ENCODE results near the gene MTERF4. TPM values are rescaled to one million over a fixed set of nuclear protein-coding genes. Genes with fewer than 3 reads are reported as not detected.

The MTERF4 gene
- total RNA-seq, 2 donors from 2014 or later: 24.6 to 39.4 TPM

- no peak for DNase-seq (ENCODE audit: low spot score)
- no peak for ATAC-seq (ENCODE audit: insufficient number of reproducible peaks, low FRiP score, low read depth)
- H3K27me3 ChIP-seq (replicated peaks; ENCODE audit: insufficient read depth): no peaks in the 10 kb centered on the region
- H3K4me1 ChIP-seq (ENCODE audit: control insufficient read depth in 1 of 2, low read depth in 2 of 2): no peaks in the 10 kb centered on the region
- no peak for TF ChIP-seq CTCF (IDR thresholded peaks at IDR 0.05)
- no peaks in the 10 kb centered on the region for H3K9me3 ChIP-seq
- H3K27ac ChIP-seq: no peak overlapping the region
- H3K4me3 ChIP-seq: no peak overlapping the region
- H3K36me3 ChIP-seq: peaks cover 48% of the 10 kb centered on the region
These were observed 54.7 kb downstream of the MTERF4 start for GRCh38 chr2:241047253-241048010.

Other genes with a start within 250 kb of the MTERF4 start
- not detected for gene AGXT, start 233.5 kb downstream of the MTERF4 start, total RNA-seq
- not detected for gene MAB21L4, start 206.1 kb downstream of the MTERF4 start, total RNA-seq
- not detected for gene CROCC2, start 196.0 kb downstream of the MTERF4 start, total RNA-seq
- 100 to 1,000 TPM; 133 to 206 TPM for gene SNED1, start 103.7 kb downstream of the MTERF4 start, total RNA-seq
- gene PASK, start 47.2 kb upstream of the MTERF4 start, total RNA-seq: 1 to 10 TPM; 3.1 to 3.5 TPM
- gene PPP1R7, start 48.2 kb upstream of the MTERF4 start, total RNA-seq: 10 to 100 TPM; 28.9 to 40.3 TPM
- gene ANO7, start 86.4 kb upstream of the MTERF4 start, total RNA-seq: 1 to 10 TPM in 1 of 2 donors, under 1 TPM in 1; 0.27 to 1.2 TPM
- 100 to 1,000 TPM; 404 to 447 TPM for gene HDLBP, start 213.4 kb upstream of the MTERF4 start, total RNA-seq
- 100 to 1,000 TPM; 289 to 405 TPM for gene SEPTIN2, start 213.6 kb upstream of the MTERF4 start, total RNA-seq

All from thoracic aorta (tissue), 2 donors.